Mesothelial cell of epicardium (in vitro differentiated cells): ENCODE results near the gene GRIA1. TPM values are rescaled to one million over a fixed set of nuclear protein-coding genes. Genes with fewer than 3 reads are reported as not detected.

Experiments used
- DNase-seq, 2 experiments: peaks; one replicate each; pipeline ENCODE4 v3.0.0; 2021; ENCODE audit warnings: low spot score in 2 of 2; ENCODE audit not compliant: unreplicated experiment in 2 of 2
- H3K27ac Mint-ChIP-seq: 2 replicates; pipeline ENCODE4 v1.8.0; 2021; ENCODE audit warnings: mixed read lengths
- H3K27me3 Mint-ChIP-seq: 2 replicates; pipeline ENCODE4 v1.8.0; 2021; ENCODE audit warnings: low read depth, mixed read lengths
- H3K36me3 Mint-ChIP-seq: 2 replicates; pipeline ENCODE4 v1.8.0; 2021; ENCODE audit warnings: mixed read lengths
- H3K4me1 Mint-ChIP-seq: 2 replicates; pipeline ENCODE4 v1.8.0; 2021; ENCODE audit warnings: mixed read lengths
- H3K4me3 Mint-ChIP-seq: 2 replicates; pipeline ENCODE4 v1.8.0; 2021; ENCODE audit warnings: mild to moderate bottlenecking, moderate library complexity, mixed read lengths
- H3K9me3 Mint-ChIP-seq: 2 replicates; pipeline ENCODE4 v1.8.0; 2021; ENCODE audit warnings: mixed read lengths
- CTCF ChIP-seq: fragments of 200-600 bp; sonication (generic); IDR thresholded peaks from one replicate; pipeline ENCODE4 v1.5.0; 2021; ENCODE audit warnings: antibody characterized with exemption; ENCODE audit not compliant: unreplicated experiment
- total RNA-seq: library from RNA; stranded (reverse); gene quantifications from 3 replicates; pipeline ENCODE4 v1.2.1, GENCODE V29; 2021

Gene GRIA1
- total RNA-seq, 1 donor from 2014 or later: 1.3 TPM

DNA sequence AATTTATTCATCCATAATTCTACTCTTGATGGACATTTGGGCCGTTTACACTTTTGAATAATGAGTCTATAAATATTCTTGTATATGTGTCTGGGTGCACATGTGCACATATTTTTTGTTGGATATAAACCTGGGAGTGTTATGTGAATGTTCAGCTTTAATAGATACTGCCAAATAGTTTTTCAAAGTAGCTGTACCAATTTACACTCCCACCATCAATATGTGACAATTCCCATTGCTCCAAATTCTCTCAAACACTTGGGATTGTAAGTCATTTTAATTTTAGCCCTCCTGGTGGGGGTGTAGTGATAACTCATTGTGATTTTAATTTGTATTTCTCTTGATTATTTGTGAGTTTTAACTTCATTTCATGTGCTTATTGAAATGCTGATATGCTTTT, 114.9 kb downstream of the GRIA1 start:
- Mint-ChIP-seq H3K27me3 (peaks cover 1% of the 10 kb centered on the region), H3K4me1 (no peaks in the 10 kb centered on the region), H3K9me3 (no peaks in the 10 kb centered on the region), H3K36me3 (no peaks in the 10 kb centered on the region), H3K27ac (no peak overlapping the region), H3K4me3 (no peak overlapping the region)
- no peak for DNase-seq
- no peak for TF ChIP-seq CTCF

GRCh38 chr5:153610009-153610408, 119.5 kb downstream of the GRIA1 start:
- Mint-ChIP-seq H3K27me3 (no peaks in the 10 kb centered on the region), H3K36me3 (no peaks in the 10 kb centered on the region), H3K4me1 (peaks cover 6% of the 10 kb centered on the region), H3K27ac (no peak overlapping the region), H3K4me3 (no peak overlapping the region), H3K9me3 (no peaks in the 10 kb centered on the region)
- DNase-seq: no peak
- no peak for TF ChIP-seq CTCF

GRCh38 chr5:153610811-153611210, 120.3 kb downstream of the GRIA1 start:
- TF ChIP-seq CTCF: no peak
- H3K27me3 Mint-ChIP-seq: no peaks in the 10 kb centered on the region
- H3K36me3 Mint-ChIP-seq: no peaks in the 10 kb centered on the region
- no peak for DNase-seq
- peaks cover 6% of the 10 kb centered on the region for H3K4me1 Mint-ChIP-seq
- no peak overlapping the region for H3K4me3 Mint-ChIP-seq
- no peak overlapping the region for H3K27ac Mint-ChIP-seq
- no peaks in the 10 kb centered on the region for H3K9me3 Mint-ChIP-seq

GRCh38 chr5:153613144-153613543, 122.7 kb downstream of the GRIA1 start:
- no peak for TF ChIP-seq CTCF
- Mint-ChIP-seq H3K27me3 (no peaks in the 10 kb centered on the region), H3K27ac (no peak overlapping the region), H3K4me3 (no peak overlapping the region), H3K9me3 (no peaks in the 10 kb centered on the region), H3K4me1 (peaks cover 6% of the 10 kb centered on the region), H3K36me3 (no peaks in the 10 kb centered on the region)
- DNase-seq: no peak

DNA sequence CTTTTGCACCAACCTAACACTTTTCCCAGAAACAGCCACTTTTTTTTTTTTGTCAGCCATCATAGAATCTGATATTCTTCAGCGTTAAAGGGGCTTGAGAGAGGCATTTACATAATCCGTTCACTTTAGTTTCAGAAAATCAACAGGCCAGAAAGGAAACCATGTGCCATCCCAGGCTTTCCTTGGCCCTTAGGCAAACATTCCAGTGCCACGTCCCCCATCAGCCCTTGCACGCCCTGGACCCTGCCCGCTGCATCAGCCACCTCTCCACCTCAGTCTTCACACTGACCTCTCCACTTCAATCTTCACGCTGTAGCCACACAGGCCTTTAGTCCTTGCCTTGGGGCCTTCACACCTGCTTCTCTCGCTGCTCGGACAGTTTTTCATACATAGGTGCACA, 123.2 kb downstream of the GRIA1 start:
- peaks cover 10% of the 10 kb centered on the region for H3K4me1 Mint-ChIP-seq
- DNase-seq: no peak
- no peak overlapping the region for H3K27ac Mint-ChIP-seq

More for the DNA sequence above, 123.2 kb downstream of the GRIA1 start:
- Mint-ChIP-seq H3K9me3 (no peaks in the 10 kb centered on the region), H3K4me3 (no peak overlapping the region), H3K27me3 (no peaks in the 10 kb centered on the region), H3K36me3 (no peaks in the 10 kb centered on the region)
- TF ChIP-seq CTCF: no peak
